HG03558 (cell line): ENCODE results near the gene CEP83.
"Not testable (repeated sequence)": the region's sequence is repeated elsewhere in the genome, so short reads cannot be mapped to it uniquely, and the experiment has no call there.

Experiments
- ATAC-seq: cut with Tn5 transposase; IDR thresholded peaks from one replicate; pipeline ENCODE4 v1.9.1; 2021; ENCODE audit warnings: moderate number of reproducible peaks; ENCODE audit not compliant: unreplicated experiment; ENCODE audit errors: extremely low read depth

CEP83 gene

DNA sequence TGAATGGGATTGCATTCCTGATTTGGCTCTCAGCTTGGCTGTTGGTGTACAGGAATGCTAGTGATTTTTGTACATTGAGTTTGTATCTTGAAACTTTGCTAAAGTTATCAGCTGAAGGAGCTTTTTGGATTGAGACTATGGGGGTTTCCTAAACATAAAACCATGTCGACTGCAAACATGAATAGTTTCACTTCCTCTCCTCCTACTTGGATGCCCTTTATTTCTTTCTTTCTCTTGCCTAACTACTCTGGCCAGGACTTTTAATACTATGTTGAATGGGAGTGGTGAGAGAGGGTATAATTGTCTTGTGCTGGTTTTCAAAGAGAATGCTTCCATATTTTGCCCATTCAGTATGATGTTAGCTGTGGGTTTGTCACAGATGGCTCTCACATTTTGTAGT is 141.5 kb downstream of the CEP83 start:
- no peak for ATAC-seq

DNA sequence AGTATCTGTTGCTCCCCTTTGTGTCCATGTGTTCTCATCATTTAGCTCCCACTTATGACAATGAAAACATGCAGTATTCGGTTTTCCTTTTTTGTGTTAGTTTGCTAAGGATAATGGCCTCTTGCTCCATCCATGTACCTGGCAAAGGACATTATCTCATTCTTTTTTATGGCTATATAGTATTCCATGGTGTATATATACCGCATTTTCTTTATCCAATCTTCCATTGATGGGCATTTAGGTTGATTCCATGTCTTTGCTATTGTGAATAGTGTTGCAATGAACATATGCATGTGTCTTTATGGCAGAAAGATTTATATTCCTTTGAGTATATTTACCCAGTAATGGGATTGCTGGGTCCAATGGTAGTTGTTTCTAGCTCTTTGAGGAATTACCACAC is 143.1 kb downstream of the CEP83 start:
- not testable (repeated sequence) for ATAC-seq

DNA sequence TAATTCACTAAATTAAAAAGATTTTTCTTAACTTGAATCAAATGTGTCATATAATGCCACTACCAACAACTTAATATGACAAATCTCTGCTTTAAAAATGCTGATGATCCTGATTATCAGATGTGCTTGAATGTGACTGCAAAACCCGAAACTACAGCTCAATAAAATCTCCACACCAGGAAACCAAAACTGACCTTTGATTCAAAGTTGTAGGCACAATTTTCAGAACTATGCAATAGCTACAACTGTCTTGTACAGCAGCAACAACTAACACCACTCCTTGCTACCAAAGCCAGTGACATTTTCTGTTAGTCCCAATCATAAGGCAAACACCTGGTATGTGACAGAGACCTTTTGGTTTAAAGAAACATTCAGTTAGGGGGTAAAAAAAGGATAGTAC is 147.3 kb downstream of the CEP83 start:
- no peak for ATAC-seq

DNA sequence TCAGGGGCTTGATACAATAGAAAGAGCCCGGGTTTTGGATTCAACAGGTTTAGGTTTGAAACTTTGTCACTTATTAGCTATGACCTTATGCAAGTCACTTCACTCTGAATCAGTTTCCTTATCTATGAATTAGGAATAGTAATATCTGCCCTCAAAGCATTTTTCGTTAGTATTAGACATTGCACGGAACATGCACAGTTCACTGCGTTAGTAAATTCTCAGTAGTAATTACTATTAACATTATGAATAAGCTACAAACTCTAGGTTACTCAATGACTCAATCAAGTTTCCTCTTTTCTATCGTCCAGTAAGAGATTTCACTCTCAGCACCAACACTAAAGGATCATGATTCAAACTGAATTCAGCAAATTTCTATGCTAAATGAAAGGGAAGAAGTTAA is 150.3 kb downstream of the CEP83 start:
- ATAC-seq, result peak; percentile 75

DNA sequence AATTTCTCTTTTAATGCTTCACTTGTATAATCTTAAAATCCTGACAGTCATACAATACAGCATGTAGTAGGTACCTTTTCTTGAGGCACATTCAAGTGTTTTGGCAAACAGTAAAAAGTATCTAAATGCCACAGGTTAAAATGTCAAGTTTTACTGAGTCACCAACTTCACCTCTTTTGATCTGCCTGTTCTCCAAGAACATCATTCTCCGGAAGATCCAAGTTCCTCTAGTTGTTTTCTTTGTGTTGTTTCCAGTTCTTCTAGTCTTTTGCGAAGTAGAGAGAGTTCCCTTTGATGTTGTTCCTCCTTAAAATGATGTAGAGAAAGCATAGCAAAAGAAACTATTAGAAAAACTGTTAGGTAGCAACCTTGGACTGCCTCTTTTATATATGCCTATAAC is 151.1 kb downstream of the CEP83 start:
- ATAC-seq, result no peak

DNA sequence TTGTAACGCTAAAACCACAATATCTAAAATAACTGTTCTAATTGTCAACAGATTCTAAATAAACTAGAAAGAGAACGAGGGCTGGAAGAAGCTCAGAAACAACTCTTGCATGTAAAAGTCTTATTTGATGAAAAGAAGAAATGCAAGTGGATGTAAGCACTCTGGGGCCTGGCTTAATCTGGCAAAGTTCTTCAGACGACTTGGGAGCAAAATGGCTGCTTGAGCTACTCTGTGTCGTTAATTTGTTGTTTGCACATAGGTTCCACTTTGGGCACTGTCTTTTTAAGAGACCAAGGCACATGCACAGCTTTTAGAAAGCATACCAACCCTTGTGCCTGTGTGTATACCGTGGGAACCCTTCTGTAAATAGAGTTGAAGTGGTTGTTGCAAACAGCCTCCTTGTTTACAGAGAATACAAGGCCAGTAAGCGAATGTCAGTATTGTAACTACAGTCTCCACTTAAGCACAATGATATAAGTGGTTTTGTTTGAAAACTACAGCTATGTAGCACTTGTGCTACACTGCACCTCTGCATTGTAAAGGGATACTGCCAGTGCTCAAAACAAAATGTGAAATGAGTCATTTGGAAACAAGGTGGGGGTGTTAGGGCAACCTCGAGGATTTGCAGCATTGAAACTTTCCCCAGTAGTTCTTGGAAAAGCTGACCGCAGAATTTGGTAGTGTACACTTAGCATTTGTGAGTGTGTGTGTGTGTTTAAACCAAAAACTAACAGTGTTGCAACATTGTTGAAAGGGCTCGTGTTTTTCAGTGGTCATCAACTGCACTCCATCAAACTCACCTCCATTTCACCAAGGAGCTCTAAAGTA is 154.3 kb downstream of the CEP83 start:
- ATAC-seq, result no peak

DNA sequence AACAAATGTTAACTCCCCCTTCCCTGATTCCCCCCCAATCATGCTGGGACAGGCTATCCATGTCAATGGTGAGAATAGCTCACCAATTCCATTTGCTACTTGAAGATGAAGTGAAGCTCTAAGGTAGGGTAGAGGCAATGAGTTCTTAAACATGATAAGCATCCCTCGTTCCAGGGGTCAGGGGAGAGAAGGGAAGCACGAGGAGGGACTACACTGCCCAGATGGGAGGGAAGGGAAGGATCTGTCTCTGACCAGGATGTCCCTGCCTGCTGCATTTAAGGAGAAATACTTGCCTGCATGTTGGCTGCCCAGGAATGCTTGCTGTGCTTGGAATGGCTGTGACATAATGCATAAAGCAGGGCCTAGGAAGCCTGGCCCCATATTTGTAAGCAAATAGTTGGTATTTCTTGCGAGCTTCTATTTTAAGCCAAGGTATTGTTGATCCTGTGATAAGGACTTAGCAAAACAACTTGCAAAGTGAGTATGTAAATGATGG is 155.1 kb downstream of the CEP83 start:
- ATAC-seq, result no peak

DNA sequence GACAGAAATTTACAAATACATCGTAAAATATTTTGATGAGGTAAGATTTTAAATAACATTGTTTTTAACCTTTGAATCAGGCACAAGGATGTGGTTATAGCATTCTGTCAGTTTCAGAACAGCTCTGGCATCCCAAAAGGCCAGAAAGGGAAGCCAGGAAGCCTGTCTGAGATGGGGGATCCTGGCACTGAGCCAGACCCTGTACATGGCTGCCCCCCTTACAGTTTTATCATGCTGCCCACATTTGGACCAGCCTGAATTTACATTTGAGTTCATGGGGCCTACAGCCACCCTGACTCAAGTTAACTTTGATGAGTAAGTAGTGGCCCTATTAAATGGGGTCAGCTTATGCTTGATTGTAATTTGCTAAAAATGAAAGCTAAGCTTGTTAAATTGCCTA is 155.7 kb downstream of the CEP83 start:
- no peak for ATAC-seq

DNA sequence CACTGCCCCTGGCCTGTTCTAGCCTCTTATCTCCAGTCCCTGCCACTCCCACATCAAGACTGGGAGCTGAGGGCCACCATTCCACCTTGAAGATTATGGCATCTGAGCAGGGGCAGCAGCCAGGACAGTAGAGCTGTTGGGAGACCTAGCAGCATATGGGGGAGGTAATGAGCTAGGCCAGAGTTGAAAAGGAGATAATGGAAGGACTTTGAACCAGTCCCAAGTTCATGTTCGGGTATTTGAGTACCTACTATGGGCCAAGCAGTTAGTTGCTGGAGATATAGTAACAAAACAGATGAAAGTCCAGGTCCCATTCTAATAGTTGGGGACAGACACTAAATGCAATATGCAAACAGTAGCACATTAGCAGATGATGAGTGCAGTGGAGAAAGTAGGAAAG is 159.8 kb downstream of the CEP83 start:
- no peak for ATAC-seq

DNA sequence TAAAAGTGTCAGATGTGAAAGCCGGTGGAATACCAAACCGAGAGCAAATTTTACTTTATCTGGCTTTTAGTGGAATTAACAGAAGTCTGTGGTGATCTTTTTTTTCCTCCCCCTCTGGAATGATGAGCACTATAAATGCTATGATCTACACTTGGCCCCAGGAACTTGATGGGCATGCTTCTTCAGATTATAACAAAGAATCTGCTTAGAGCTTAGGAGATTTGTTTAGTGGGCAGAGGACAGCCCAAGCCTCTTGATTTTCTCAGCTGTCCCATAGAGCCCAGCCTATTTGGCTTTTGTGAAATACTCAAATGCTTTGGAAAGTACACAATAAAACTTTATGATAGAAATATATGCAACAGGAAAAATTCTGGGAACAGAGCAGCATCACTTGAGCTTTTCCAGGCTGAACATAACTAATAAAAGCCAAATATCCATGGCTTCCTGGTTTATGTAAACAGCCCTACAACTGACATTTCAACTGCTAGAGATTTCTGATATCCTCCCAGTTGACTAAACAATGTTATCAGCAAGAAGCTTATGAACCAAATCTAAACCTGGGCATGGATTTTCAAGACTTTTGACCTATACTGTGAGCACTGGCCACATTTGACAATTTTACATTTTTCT is 161.7 kb downstream of the CEP83 start:
- ATAC-seq, result no peak

DNA sequence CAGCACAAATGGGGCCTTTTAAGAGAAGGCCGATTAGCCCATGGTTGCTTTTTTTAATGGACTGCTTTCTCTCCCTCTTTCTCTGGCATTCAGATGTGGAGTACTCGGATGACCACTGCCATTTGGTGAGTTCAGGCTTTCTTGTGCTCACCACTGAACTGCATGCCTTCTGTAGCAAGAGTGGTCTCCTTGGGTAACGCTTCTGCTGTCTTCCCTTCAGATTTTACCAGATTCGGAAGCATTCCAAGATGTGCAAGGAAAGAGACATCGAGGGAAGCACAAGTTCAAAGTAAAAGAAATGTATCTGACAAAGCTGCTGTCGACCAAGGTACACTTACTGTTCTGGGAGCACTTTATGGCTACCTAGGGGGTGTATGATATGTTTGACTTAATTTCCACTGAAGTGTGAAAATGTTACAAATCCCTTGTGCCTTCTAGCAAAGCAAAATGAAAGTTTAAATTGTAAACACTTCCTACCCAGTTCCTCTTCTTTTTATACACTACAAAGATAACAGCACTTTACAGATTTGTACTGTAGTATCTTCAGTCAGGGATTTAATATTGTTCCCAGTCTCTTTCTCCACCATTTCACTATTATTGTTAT is 162.5 kb downstream of the CEP83 start:
- no peak for ATAC-seq

DNA sequence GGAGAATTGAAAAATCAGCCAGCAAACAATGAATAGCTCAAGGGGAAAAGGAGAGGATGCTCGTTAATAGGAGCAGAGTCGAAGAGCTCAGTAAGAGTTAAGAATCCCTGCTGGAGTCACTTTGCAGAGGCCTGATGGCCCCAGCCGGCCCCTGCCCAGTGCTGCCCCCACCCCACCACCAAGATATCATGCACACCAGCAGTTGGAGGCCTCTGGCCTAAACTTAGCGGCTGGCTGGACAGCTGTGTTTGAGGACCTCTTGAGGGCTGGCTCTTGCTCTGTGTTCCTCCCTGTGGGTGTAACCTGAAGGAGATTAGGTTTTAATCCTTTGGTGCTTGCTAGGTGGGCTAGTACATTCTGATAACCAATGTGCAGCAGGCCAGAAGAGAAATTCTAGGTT is 169.3 kb downstream of the CEP83 start:
- no peak for ATAC-seq

DNA sequence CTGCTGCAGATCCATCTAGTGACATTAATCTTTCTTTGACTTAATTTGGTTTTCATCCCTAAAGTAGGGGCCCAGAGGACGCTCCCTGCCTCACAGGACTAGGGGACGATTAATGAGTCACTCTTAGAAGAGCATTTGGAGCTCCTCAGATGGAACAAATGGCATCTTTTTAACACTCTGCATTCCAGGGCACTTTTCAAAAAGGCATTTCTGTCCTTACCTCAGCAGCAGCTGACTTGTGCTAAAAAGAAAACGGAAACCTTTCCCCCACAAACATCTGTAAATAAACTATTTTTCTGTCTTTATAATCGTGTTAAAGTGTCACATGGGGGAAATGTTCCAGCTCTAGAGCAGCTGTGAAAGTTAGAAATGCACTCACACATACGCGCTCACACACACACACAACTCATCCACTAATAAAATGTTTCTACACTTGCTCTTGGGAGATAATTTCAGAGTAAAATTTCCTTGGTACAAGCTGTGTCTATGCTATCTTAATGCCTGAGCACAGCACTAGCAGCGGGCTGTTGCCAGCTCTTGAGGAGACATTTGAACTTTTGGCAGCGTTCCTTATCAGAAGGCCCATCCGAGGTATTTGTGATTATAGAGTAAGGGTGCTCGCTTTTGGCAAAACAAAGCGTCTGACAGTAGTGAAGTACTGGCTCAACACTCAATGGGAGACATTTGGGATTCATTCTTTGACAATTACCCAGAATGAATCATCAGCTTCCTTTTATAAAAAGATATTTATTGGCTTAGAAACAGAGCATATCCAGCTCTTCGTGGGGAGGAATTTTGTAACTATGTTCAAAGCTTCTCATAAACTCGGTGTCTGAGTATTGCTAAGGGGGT is 170.0 kb downstream of the CEP83 start:
- ATAC-seq, result no peak

DNA sequence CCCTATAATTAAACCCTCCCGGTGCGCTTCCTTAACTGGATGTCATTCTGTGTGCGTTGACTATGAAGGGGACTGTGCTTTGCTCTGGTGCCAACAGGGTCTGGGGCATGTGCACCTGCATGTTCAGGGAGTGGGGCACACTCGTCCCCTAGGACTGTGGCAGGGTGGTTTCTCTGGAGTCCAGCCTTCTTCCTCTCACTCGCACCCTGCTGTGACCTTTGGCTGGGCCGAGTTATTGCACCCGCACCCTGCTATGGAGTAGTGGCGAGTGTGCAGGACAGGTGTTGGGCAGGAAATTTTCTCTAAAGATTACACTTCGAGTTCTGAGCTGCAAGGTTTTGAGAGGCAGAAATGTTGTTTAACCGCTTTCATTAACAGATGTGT is 172.4 kb downstream of the CEP83 start:
- no peak for ATAC-seq

DNA sequence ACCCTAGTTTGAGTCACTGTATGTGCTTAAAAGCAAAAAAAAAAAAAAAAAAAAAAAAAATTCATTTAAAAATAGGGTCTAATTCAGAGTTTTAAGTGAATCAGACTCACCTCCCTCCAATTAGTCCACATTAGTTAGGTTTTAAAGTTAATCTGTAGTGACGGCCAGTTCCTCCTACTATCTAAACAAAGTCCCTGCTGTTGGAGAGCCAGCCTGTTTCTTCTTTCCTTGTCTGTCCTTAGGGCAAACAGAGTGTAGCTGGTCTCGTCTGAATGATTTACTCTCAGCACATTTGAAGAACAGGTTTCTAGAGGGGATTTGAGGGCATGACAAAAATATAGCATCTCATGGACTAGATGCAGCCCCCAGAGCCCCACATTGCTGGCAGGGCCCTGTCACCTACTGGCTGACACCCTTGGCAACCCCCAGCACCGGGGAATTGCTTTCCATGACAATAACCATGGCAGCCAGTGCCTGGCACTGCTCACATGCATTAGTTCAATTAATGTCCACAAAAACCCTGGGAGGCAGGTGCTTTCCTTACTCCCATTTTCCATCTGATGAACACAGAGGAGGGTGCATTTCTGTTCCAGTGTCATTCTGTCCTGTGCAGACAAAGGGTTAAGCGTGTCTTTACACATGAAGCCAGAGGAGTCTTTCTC is 173.0 kb downstream of the CEP83 start:
- no peak for ATAC-seq

DNA sequence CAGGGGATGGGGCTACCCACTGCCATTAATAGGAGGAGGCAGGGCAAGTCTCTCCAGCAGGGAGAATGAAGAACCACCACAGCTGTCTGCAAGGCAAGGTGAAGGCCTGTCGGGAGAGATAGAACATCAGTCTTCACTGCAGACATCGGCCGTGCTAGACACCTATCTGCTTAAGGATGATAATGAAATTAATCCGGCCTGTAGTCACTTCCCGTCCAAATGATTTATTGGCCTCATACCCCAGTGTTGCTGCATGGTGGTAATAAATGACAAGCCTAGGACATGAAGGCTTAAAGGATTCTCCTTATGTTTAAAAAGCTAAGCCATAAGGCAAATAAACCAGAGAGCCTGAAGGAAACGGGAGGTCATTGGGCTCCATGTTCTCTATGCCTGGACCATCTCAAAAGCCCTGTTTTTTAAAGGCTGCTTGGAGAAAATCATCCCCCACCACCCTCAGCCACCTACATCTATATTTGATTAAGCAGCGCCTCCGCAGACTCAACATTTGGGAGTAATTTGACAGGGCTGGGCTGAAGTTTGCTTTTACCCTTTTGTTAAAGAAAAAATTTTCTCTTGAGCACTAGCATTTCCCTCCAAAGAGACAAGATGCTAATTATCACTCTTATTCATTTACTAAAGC is 173.6 kb downstream of the CEP83 start:
- no peak for ATAC-seq

DNA sequence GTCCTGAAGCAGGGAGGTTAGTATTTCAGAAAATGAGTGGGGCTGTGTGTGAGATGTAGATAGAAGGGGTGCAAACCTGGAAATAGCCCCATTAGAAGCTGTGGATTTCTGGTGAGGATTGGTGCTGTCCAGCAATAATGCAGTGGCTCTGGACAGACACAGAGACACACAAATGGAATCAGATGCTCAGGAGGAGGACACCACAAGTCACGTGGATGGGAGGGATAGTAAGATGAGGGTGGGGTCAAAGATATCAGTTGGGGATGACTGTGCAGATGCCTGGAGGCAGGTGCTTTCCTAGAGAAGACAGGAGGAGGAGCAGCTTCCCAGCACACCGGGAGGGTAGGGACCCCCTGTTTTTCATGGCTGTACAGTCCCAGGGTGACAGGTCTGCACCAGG is 174.8 kb downstream of the CEP83 start:
- ATAC-seq, result no peak

DNA sequence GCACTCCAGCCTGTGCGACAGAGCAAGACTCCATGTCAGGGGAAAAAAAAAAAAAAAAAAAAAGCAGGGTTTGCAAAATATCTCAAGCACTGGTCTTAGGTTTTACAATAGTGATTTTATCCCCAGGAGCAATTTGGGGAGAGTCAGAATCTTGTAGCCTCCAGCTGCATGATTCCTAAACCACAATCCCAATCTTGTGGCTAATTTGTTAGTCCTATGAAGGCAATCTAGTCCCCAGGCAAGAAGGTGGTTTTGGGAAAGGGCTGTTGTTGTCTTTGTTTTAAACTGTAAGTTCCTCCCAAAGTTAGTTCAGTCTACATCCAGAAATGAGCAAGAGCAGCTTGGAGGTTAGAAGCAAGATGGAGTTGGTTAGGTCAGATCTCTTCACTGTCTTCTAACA is 175.6 kb downstream of the CEP83 start:
- ATAC-seq, result no peak

DNA sequence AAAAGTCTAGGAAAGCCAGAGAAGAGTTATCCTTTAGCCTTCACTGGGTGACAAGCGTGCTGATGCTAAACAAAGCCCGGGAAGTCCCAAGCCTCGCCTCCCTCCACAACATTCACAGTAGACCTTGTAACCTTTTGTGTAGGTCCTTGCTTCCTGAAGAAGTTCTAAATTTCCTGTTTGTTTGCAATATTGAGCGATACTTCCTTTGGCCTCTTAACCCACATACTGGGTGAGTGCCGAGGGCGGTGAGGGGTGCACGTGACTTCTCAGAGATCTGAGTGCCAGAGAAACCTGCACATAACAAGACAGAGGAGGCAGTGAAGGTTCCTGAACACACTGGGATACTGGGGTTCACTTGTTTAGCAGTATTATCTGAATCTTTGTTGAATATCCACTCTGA is 177.0 kb downstream of the CEP83 start:
- ATAC-seq, result no peak

DNA sequence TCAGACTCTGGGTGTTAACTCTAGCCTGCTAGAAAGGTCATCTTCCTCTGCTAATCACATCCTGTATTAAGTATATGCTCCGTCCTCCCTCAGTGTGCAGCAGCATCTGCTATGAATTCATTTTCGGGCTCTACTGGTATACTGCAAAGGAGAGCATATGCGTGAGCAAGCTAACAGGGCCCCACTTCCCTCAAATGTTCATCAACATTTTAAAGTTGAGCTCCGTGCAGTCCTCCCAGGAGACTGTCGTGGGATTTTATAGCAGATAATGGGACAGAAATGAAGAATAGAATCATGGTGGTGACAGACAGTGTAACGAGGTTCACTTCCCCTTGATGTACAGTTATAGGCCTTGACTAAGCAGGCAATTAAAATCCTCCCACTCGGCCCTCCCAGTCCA is 179.6 kb downstream of the CEP83 start:
- ATAC-seq, result no peak
